Testis (tissue), 3 donors: ENCODE results near the gene INPP5A. TPM values are rescaled to one million over a fixed set of nuclear protein-coding genes. Genes with fewer than 3 reads are reported as not detected.
A peak's percentile ranks its signal among the peaks of the same experiment; 100 is the strongest.

ENCODE experiments used
- DNase-seq: peaks from one replicate; pipeline ENCODE4 v3.0.0-alpha.2; 2019
- H3K27ac ChIP-seq, 2 donors: fragments of 200-600 bp; sonication (generic); one replicate each; pipeline ENCODE4 v1.5.1; 2019
- H3K27me3 ChIP-seq: fragments of 200-600 bp; sonication (generic); one replicate; pipeline ENCODE4 v1.5.1; 2019
- H3K36me3 ChIP-seq: fragments of 200-600 bp; sonication (generic); one replicate; pipeline ENCODE4 v1.5.1; 2017; ENCODE audit warnings: low read depth; ENCODE audit errors: missing control alignments
- H3K4me1 ChIP-seq: fragments of 200-600 bp; sonication (generic); one replicate; pipeline ENCODE4 v1.5.1; 2019
- H3K4me3 ChIP-seq, 2 donors: fragments of 200-600 bp; sonication (generic); one replicate each; pipeline ENCODE4 v1.5.1; 2017 to 2019
- H3K9me3 ChIP-seq: fragments of 200-600 bp; sonication (generic); one replicate; pipeline ENCODE4 v1.5.1; 2017
- POLR2A ChIP-seq: fragments of 450-650 bp; IDR thresholded peaks from one replicate; pipeline ENCODE4 v1.6.1; 2017; ENCODE audit warnings: antibody characterized with exemption, mild to moderate bottlenecking, moderate library complexity
- WGBS, 2 donors: methylation state at CpG; one replicate each; pipeline ENCODE4 v1.1.5; 2018; 5-methylcytosine and 5-hydroxymethylcytosine counted together
- intact Hi-C: fragments of 100-400 bp; cut with DNase I; formaldehyde crosslinking; loops from one replicate; pipeline ENCODE4 v1.15.1; 2023; ENCODE audit warnings: low total_unique reads
- polyA plus RNA-seq: library from polyadenylated mRNA; stranded (reverse); fragments of 350-450 nt; fragmentation: Illumina TruSeq; extraction: RNeasy Lipid Tissue Mini Kit (QIAGEN cat#74804); gene quantifications from one replicate; pipeline ENCODE4 v1.2.3, GENCODE V29; 2014; ENCODE audit warnings: low read depth, low replicate concordance; ENCODE audit not compliant: insufficient read depth
- total RNA-seq, 2 donors: library from RNA; depleted of rRNA; stranded (reverse); fragments of >200 nt; gene quantifications; one replicate each; pipeline ENCODE4 v1.2.3, GENCODE V29; 2016
- TF ChIP-seq, protein P1 (sequence below), 3 experiments: fragments of 450-650 bp in 2 of 3; fragments of 200-600 bp in 1 of 3; sonication (generic) in 1 of 3; IDR thresholded peaks; one replicate each; pipeline ENCODE4 v1.5.1; 2016 to 2019; ENCODE audit warnings: antibody characterized with exemption in 3 of 3, mild to moderate bottlenecking in 2 of 3, moderate library complexity in 1 of 3

Gene INPP5A
- total and polyA plus RNA-seq, 3 donors from 2014 or later = 54.1 to 103 (median 73.0) TPM

DNA sequence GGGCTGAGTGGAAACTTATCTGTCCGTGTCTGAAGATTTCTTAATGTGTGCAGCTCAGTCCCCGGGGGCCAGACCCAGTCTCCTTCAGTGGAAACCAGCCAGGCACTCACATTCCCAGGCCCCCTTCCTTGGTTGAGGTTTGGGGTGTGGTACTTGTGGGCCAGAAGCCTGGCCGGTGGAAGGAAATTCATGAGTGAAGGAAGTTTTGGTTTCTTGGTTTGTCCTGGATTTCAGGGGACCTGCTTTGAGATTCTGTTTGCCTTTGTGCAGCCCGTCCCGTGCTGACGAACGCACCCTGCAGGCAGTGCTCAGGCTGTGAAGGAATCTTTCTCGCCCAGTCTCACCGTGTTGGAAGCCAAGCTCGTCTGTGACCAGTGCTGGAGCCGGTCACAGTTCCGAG lies 2.9 kb downstream of the INPP5A start:
- Histone ChIP-seq H3K9me3 (no peaks in the 10 kb centered on the region), H3K4me1 (peaks cover 44% of the 10 kb centered on the region), H3K27me3 (no peaks in the 10 kb centered on the region), H3K36me3 (no peaks in the 10 kb centered on the region), H3K4me3 (no peak overlapping the region), H3K27ac (no peak overlapping the region)
- intact Hi-C loops = no loop called here
- 26 to 44% methylated on average over 11 to 12 of the region's 12 CpGs for WGBS, 2 donors
- peak; percentile 64 for DNase-seq
- TF ChIP-seq, protein P1, sequence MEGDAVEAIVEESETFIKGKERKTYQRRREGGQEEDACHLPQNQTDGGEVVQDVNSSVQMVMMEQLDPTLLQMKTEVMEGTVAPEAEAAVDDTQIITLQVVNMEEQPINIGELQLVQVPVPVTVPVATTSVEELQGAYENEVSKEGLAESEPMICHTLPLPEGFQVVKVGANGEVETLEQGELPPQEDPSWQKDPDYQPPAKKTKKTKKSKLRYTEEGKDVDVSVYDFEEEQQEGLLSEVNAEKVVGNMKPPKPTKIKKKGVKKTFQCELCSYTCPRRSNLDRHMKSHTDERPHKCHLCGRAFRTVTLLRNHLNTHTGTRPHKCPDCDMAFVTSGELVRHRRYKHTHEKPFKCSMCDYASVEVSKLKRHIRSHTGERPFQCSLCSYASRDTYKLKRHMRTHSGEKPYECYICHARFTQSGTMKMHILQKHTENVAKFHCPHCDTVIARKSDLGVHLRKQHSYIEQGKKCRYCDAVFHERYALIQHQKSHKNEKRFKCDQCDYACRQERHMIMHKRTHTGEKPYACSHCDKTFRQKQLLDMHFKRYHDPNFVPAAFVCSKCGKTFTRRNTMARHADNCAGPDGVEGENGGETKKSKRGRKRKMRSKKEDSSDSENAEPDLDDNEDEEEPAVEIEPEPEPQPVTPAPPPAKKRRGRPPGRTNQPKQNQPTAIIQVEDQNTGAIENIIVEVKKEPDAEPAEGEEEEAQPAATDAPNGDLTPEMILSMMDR (IDR thresholded peaks at IDR 0.05) = no peak
- no peak for TF ChIP-seq POLR2A

DNA sequence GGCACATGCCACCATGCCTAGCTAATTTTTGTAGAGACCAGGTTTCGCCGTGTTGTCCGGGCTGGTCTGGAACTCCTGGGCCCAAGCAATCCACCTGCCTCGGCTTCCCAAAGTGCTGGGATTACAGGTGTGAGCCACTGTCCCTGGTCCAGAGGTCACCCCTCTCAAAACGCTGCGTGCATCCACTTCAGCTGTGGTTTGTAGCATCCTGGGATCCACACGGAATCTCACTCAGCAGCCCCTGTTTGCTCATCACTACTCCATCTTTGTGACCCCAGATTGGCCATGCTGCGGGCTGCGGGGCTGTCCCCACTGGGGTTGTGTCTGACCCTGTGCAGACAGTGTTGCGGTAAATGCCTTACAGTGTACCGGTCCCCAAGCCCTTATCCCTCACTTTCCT lies 3.5 kb downstream of the INPP5A start:
- no peak overlapping the region for H3K27ac ChIP-seq
- DNase-seq = no peak
- WGBS, 2 donors = 83 to 92% methylated on average over 8 to 11 of the region's 11 CpGs

DNA sequence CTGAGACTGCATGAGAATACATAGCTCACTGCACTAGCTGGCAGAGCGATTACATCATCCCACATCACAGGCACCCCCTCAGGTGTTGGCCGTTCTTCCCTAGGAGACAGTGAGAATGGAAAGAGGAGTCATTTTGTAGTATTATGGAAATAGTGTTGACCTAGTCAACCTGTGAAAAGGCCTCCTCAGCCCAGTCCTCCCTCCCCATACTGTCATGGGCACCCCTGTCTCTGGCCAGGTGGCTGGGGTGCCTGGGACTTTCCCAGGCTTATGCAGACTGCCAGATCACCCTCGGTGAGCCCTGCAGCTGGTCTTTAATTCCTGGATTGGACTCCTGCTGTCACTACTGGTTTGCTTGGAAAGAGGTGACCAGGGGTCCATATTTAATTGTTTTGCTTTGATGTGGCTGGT lies 4.0 kb downstream of the INPP5A start:
- no peak overlapping the region for H3K4me3 ChIP-seq
- H3K27me3 ChIP-seq = no peaks in the 10 kb centered on the region
- no peak overlapping the region for H3K27ac ChIP-seq
- H3K9me3 ChIP-seq = no peaks in the 10 kb centered on the region
- intact Hi-C loops = no loop called here
- H3K4me1 ChIP-seq = peaks cover 44% of the 10 kb centered on the region
- H3K36me3 ChIP-seq = no peaks in the 10 kb centered on the region
- DNase-seq = no peak
- WGBS, 2 donors = 70 to 74% methylated on average over 3 of the region's 3 CpGs
- TF ChIP-seq, protein P1 (IDR thresholded peaks at IDR 0.05) = no peak
- TF ChIP-seq POLR2A = no peak

More for the DNA sequence above, 3.5 kb downstream of the INPP5A start:
- no peak for TF ChIP-seq POLR2A
- TF ChIP-seq, protein P1 (IDR thresholded peaks at IDR 0.05) = no peak
- H3K4me3 ChIP-seq = no peak overlapping the region
- intact Hi-C loops = no loop called here
- H3K4me1 ChIP-seq = peaks cover 44% of the 10 kb centered on the region
- no peaks in the 10 kb centered on the region for H3K27me3 ChIP-seq
- H3K36me3 ChIP-seq = no peaks in the 10 kb centered on the region
- no peaks in the 10 kb centered on the region for H3K9me3 ChIP-seq

DNA sequence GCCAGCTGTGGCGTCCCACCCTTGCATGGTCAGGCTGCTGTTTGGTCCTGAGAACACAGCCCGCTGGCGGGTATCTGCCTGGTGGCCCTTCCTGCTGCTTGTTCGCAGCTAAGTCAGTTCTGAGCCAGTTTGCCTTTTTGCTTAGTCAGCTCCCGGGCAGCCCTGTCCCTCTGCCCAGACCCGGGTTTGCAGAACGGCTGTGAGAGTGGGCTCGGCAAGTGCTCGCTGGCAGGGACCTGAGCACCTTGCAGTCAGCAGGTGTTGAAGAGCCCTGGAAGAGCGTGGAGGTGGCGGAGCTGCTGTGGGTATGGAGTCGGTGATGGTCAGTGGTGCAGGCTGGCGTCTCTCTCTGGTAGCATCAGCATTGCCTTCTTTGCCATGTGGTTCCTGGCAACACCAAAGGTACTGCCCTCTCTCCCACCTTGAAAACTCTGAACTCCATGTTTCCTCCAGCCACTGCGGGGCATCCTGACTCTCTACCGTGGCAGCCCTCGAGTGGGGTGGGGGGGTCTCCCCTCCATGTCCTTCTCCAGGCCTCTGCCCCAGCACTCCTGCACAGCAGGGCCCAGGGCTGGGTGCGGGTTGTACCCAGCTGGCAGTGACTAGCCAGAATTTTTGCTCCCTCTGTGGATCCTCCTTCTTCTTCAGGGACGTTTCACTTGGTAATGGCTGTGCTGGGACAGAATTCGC lies 4.6 kb downstream of the INPP5A start:
- no peak overlapping the region for H3K27ac ChIP-seq
- 82 to 88% methylated on average over 19 of the region's 19 CpGs for WGBS, 2 donors
- H3K36me3 ChIP-seq = no peaks in the 10 kb centered on the region
- H3K27me3 ChIP-seq = no peaks in the 10 kb centered on the region
- peaks cover 44% of the 10 kb centered on the region for H3K4me1 ChIP-seq
- no peak for DNase-seq
- H3K4me3 ChIP-seq = no peak overlapping the region
- no peaks in the 10 kb centered on the region for H3K9me3 ChIP-seq
- TF ChIP-seq, protein P1 (IDR thresholded peaks at IDR 0.05) = no peak
- TF ChIP-seq POLR2A = no peak
- intact Hi-C loops = no loop called here

DNA sequence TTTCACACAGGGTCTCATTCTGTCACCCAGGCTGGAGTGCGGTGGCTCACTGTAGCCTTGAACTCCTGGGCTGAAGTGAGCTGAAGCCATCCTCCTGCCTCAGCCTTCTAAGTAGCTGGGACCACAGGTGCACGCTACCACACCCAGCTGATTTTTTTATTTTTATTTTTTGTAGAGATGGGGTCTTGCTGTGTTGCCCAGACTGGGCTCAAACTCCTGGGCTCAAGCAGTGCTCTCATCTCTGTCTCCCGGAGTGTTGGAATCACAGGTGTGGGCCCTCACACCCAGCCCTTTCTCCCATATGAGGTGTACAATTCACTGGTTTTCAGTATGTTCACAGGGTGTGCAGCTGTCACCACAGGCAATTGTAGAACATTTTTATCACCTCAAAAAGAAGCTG lies 5.2 kb downstream of the INPP5A start:
- TF ChIP-seq, protein P1 (IDR thresholded peaks at IDR 0.05) = no peak
- no peak for TF ChIP-seq POLR2A
- intact Hi-C loops = no loop called here
- H3K4me3 ChIP-seq = no peak overlapping the region

More for the DNA sequence above, 5.2 kb downstream of the INPP5A start:
- H3K9me3 ChIP-seq = no peaks in the 10 kb centered on the region
- no peak overlapping the region for H3K27ac ChIP-seq
- 95 to 100% methylated on average over 3 of the region's 3 CpGs for WGBS, 2 donors
- H3K36me3 ChIP-seq = no peaks in the 10 kb centered on the region
- no peaks in the 10 kb centered on the region for H3K27me3 ChIP-seq
- DNase-seq = no peak
- peaks cover 44% of the 10 kb centered on the region for H3K4me1 ChIP-seq
